ENCODE data around the gene NHLRC4. TPM values are rescaled to one million over a fixed set of nuclear protein-coding genes. Genes with fewer than 3 reads are reported as not detected.

The NHLRC4 gene
- total and polyA plus RNA-seq, 2 donors (not counting 1 experiment from before 2014, with no cell fraction given), result 0.66 to 3.3 TPM

DNA sequence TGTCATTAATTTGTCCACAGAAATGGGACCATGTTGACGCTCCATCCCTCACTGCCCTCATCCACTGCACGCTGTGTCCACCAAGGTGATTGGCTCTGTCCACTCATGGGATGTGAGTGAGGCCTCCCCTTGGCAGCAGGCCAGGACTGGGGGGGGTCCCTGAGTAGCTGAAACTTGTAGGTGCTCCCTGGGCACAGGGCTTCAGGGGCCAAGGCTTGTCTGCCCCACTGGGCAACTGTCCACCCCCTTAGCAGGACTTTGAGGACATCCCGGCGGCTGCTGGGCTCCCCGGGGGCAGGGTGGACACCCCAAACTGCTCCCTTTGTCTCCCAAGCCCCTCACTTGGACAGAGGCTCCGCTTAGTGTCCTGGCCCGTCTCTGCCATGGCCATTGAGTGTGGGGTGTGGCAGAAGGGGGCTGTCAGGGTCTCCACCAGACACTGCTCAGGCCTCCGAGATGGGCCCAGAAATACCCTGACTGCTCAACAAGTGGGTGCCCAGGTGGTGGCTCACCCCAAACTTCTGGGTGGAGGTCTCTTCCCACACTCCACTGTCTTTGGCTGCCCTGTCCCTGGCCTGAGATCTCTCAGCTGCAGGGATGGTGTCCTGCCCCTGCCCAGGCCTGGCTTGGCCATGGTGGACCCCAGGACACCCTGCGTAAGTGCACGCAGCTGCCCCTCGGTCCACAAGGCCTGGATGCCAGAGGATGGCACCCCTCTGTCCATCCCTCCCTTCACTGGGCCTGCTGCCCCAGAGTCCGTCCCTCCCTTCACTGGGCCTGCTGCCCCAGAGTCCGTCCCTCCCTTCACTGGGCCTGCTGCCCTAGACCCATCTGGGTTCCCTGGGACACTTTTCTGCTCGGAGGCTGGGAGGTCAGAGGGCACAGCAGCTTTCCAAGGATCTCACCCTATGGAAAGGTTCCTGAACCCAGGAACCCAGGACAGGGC, 20.1 kb downstream of the NHLRC4 start:
- H3K36me3 ChIP-seq (ENCODE audit: control insufficient read depth, insufficient read depth, low read length), result peaks cover 4% of the 10 kb centered on the region
- peak overlapping the region; percentile 20 for H3K27ac ChIP-seq (ENCODE audit: insufficient read depth, low read length)
- H3K4me1 ChIP-seq (ENCODE audit: control insufficient read depth, extremely low read depth, insufficient read depth, low read length), result peaks cover 16% of the 10 kb centered on the region
- H3K4me3 ChIP-seq (replicated peaks in 1 of 4; ENCODE audit: control extremely low read depth in 1 of 4, insufficient read depth in 1 of 4, low read depth in 3 of 4, low read length in 4 of 4), result peak overlapping the region in 1 of 4 experiments; percentile 80
- no peaks in the 10 kb centered on the region for H3K27me3 ChIP-seq (ENCODE audit: control insufficient read depth, insufficient read depth, low read length)
- TF ChIP-seq EZH2 (IDR thresholded peaks at IDR 0.05; ENCODE audit: low read length, missing control alignments), result no peak
- TF ChIP-seq, protein P1, sequence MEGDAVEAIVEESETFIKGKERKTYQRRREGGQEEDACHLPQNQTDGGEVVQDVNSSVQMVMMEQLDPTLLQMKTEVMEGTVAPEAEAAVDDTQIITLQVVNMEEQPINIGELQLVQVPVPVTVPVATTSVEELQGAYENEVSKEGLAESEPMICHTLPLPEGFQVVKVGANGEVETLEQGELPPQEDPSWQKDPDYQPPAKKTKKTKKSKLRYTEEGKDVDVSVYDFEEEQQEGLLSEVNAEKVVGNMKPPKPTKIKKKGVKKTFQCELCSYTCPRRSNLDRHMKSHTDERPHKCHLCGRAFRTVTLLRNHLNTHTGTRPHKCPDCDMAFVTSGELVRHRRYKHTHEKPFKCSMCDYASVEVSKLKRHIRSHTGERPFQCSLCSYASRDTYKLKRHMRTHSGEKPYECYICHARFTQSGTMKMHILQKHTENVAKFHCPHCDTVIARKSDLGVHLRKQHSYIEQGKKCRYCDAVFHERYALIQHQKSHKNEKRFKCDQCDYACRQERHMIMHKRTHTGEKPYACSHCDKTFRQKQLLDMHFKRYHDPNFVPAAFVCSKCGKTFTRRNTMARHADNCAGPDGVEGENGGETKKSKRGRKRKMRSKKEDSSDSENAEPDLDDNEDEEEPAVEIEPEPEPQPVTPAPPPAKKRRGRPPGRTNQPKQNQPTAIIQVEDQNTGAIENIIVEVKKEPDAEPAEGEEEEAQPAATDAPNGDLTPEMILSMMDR (conservative IDR thresholded peaks at IDR 0.05 in 1 of 2, IDR thresholded peaks at IDR 0.05 in 1 of 2; ENCODE audit: low read depth in 1 of 2, low read length in 2 of 2), result no peak
- peak overlapping the region; percentile 44 for H3K4me2 ChIP-seq (ENCODE audit: extremely low read depth, insufficient read depth, low read length)
- H3K9me3 ChIP-seq (ENCODE audit: control insufficient read depth, insufficient read depth, low read depth, low read length), result no peaks in the 10 kb centered on the region
- peak; percentile 26 to 42 for DNase-seq (ENCODE audit: low read depth in 2 of 2)
- no peak overlapping the region for H3K9ac ChIP-seq (ENCODE audit: insufficient read depth, low read length)
- H4K20me1 ChIP-seq (ENCODE audit: control insufficient read depth, extremely low read depth, insufficient read depth, low read length), result no peaks in the 10 kb centered on the region
- peaks cover 12% of the 10 kb centered on the region for H3K79me2 ChIP-seq (ENCODE audit: control insufficient read depth, insufficient read depth, low read length)
- H2AFZ ChIP-seq (ENCODE audit: low read length), result no peak overlapping the region

DNA sequence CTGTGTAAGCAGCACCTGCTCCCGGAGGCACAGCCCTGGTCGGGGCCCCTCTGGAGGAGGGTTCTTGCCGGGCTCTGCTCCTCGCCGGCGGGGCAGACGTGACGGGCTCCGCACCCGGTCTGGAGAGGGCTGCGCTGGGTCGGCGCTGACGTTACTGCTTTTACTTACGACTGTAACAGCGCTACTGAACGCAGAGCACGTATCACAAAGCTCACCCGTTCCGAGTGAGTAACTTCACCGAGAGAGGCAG, 21.8 kb downstream of the NHLRC4 start:
- Histone ChIP-seq H3K79me2 (ENCODE audit: control insufficient read depth, insufficient read depth, low read length) (peaks cover 15% of the 10 kb centered on the region), H4K20me1 (ENCODE audit: control insufficient read depth, extremely low read depth, insufficient read depth, low read length) (no peaks in the 10 kb centered on the region)

More for the DNA sequence above, 21.8 kb downstream of the NHLRC4 start:
- Histone ChIP-seq H3K4me1 (ENCODE audit: control insufficient read depth, extremely low read depth, insufficient read depth, low read length) (peaks cover 16% of the 10 kb centered on the region), H3K4me2 (ENCODE audit: extremely low read depth, insufficient read depth, low read length) (peak overlapping the region; percentile 81), H2AFZ (ENCODE audit: low read length) (no peak overlapping the region), H3K27me3 (ENCODE audit: control insufficient read depth, insufficient read depth, low read length) (no peaks in the 10 kb centered on the region), H3K36me3 (ENCODE audit: control insufficient read depth, insufficient read depth, low read length) (no peaks in the 10 kb centered on the region), H3K9me3 (ENCODE audit: control insufficient read depth, insufficient read depth, low read depth, low read length) (no peaks in the 10 kb centered on the region), H3K4me3 (replicated peaks in 1 of 4; ENCODE audit: control extremely low read depth in 1 of 4, insufficient read depth in 1 of 4, low read depth in 3 of 4, low read length in 4 of 4) (peak overlapping the region; percentile 60 to 94 (median 87)), H3K9ac (ENCODE audit: insufficient read depth, low read length) (peak overlapping the region; percentile 94), H3K27ac (ENCODE audit: insufficient read depth, low read length) (peak overlapping the region; percentile 90)
- DNase-seq (ENCODE audit: low read depth in 2 of 2), result peak; percentile 58 to 76
- TF ChIP-seq, protein P1 (conservative IDR thresholded peaks at IDR 0.05 in 1 of 2, IDR thresholded peaks at IDR 0.05 in 1 of 2; ENCODE audit: low read depth in 1 of 2, low read length in 2 of 2), result no peak
- TF ChIP-seq EZH2 (IDR thresholded peaks at IDR 0.05; ENCODE audit: low read length, missing control alignments), result no peak
